Measurements from ENCODE around the gene TARP.
"Not testable (repeated sequence)": the region's sequence is repeated elsewhere in the genome, so short reads cannot be mapped to it uniquely, and the experiment has no call there.

TARP gene

GRCh38 chr7:38274927-38275620 lies 1.6 kb upstream of the TARP start:
- Histone ChIP-seq H3K36me3 (ENCODE audit: insufficient read depth, low read length) (no peaks in the 10 kb centered on the region), H3K4me3 (ENCODE audit: low read length, poor library complexity, severe bottlenecking) (no peak overlapping the region), H3K27me3 (ENCODE audit: insufficient read depth, low read length, poor library complexity, severe bottlenecking) (no peaks in the 10 kb centered on the region), H4K20me1 (ENCODE audit: insufficient read depth, low read length, poor library complexity, severe bottlenecking) (no peaks in the 10 kb centered on the region), H3K9me3 (ENCODE audit: insufficient read depth, low read depth, low read length) (no peaks in the 10 kb centered on the region), H3K79me2 (ENCODE audit: insufficient read depth, low read length) (no peaks in the 10 kb centered on the region), H3K4me2 (ENCODE audit: low read depth, low read length, poor library complexity, severe bottlenecking) (no peak overlapping the region), H3K9me2 (replicated peaks; ENCODE audit: low read depth, low read length) (no peaks in the 10 kb centered on the region), H3K9ac (ENCODE audit: low read depth, low read length, poor library complexity, severe bottlenecking) (no peak overlapping the region), H3F3A (ENCODE audit: low read depth) (no peaks in the 10 kb centered on the region), H2AFZ (ENCODE audit: low read length) (no peak overlapping the region), H3K4me1 (ENCODE audit: insufficient read depth, low read length, poor library complexity, severe bottlenecking) (no peaks in the 10 kb centered on the region)
- TF ChIP-seq EZH2phosphoT487 (IDR thresholded peaks at IDR 0.05; ENCODE audit: borderline replicate concordance) (no peak), CTCF (conservative IDR thresholded peaks at IDR 0.05; ENCODE audit: low read length) (no peak)

GRCh38 chr7:38274486-38274885 lies 1.1 kb upstream of the TARP start:
- Histone ChIP-seq H2AFZ (ENCODE audit: low read length) (no peak overlapping the region), H4K20me1 (ENCODE audit: insufficient read depth, low read length, poor library complexity, severe bottlenecking) (no peaks in the 10 kb centered on the region)
- TF ChIP-seq EZH2phosphoT487 (IDR thresholded peaks at IDR 0.05; ENCODE audit: borderline replicate concordance) = no peak
- TF ChIP-seq CTCF (conservative IDR thresholded peaks at IDR 0.05; ENCODE audit: low read length) = no peak

GRCh38 chr7:38270405-38270804 lies 3.0 kb downstream of the TARP start:
- H3K79me2 ChIP-seq (ENCODE audit: insufficient read depth, low read length); H3K27me3 ChIP-seq (ENCODE audit: insufficient read depth, low read length, poor library complexity, severe bottlenecking); H3F3A ChIP-seq (ENCODE audit: low read depth); H3K9me3 ChIP-seq (ENCODE audit: insufficient read depth, low read depth, low read length); H3K9me2 ChIP-seq (replicated peaks; ENCODE audit: low read depth, low read length); H3K36me3 ChIP-seq (ENCODE audit: insufficient read depth, low read length); H3K9ac ChIP-seq (ENCODE audit: low read depth, low read length, poor library complexity, severe bottlenecking); H4K20me1 ChIP-seq (ENCODE audit: insufficient read depth, low read length, poor library complexity, severe bottlenecking); H3K4me1 ChIP-seq (ENCODE audit: insufficient read depth, low read length, poor library complexity, severe bottlenecking); H3K4me3 ChIP-seq (ENCODE audit: low read length, poor library complexity, severe bottlenecking); H3K4me2 ChIP-seq (ENCODE audit: low read depth, low read length, poor library complexity, severe bottlenecking); H2AFZ ChIP-seq (ENCODE audit: low read length): not testable (repeated sequence)

More at GRCh38 chr7:38274486-38274885, 1.1 kb upstream of the TARP start:
- Histone ChIP-seq H3K27me3 (ENCODE audit: insufficient read depth, low read length, poor library complexity, severe bottlenecking) (no peaks in the 10 kb centered on the region), H3K4me1 (ENCODE audit: insufficient read depth, low read length, poor library complexity, severe bottlenecking) (no peaks in the 10 kb centered on the region), H3K9ac (ENCODE audit: low read depth, low read length, poor library complexity, severe bottlenecking) (no peak overlapping the region), H3K79me2 (ENCODE audit: insufficient read depth, low read length) (no peaks in the 10 kb centered on the region), H3K36me3 (ENCODE audit: insufficient read depth, low read length) (no peaks in the 10 kb centered on the region), H3K4me2 (ENCODE audit: low read depth, low read length, poor library complexity, severe bottlenecking) (no peak overlapping the region), H3F3A (ENCODE audit: low read depth) (no peaks in the 10 kb centered on the region), H3K4me3 (ENCODE audit: low read length, poor library complexity, severe bottlenecking) (no peak overlapping the region), H3K9me3 (ENCODE audit: insufficient read depth, low read depth, low read length) (no peaks in the 10 kb centered on the region), H3K9me2 (replicated peaks; ENCODE audit: low read depth, low read length) (no peaks in the 10 kb centered on the region)

GRCh38 chr7:38269704-38270346 lies 3.6 kb downstream of the TARP start:
- H3F3A ChIP-seq (ENCODE audit: low read depth); H3K79me2 ChIP-seq (ENCODE audit: insufficient read depth, low read length); H2AFZ ChIP-seq (ENCODE audit: low read length); H3K4me3 ChIP-seq (ENCODE audit: low read length, poor library complexity, severe bottlenecking); H3K9me2 ChIP-seq (replicated peaks; ENCODE audit: low read depth, low read length); H3K27me3 ChIP-seq (ENCODE audit: insufficient read depth, low read length, poor library complexity, severe bottlenecking); H3K36me3 ChIP-seq (ENCODE audit: insufficient read depth, low read length); H3K4me1 ChIP-seq (ENCODE audit: insufficient read depth, low read length, poor library complexity, severe bottlenecking); H4K20me1 ChIP-seq (ENCODE audit: insufficient read depth, low read length, poor library complexity, severe bottlenecking); H3K9ac ChIP-seq (ENCODE audit: low read depth, low read length, poor library complexity, severe bottlenecking); H3K4me2 ChIP-seq (ENCODE audit: low read depth, low read length, poor library complexity, severe bottlenecking); H3K9me3 ChIP-seq (ENCODE audit: insufficient read depth, low read depth, low read length): not testable (repeated sequence)

- H3K9me2 ChIP-seq (replicated peaks; ENCODE audit: low read depth, low read length); H4K20me1 ChIP-seq (ENCODE audit: insufficient read depth, low read length, poor library complexity, severe bottlenecking); H3K9me3 ChIP-seq (ENCODE audit: insufficient read depth, low read depth, low read length); H2AFZ ChIP-seq (ENCODE audit: low read length); H3K4me1 ChIP-seq (ENCODE audit: insufficient read depth, low read length, poor library complexity, severe bottlenecking); H3K79me2 ChIP-seq (ENCODE audit: insufficient read depth, low read length); H3K4me3 ChIP-seq (ENCODE audit: low read length, poor library complexity, severe bottlenecking); H3K36me3 ChIP-seq (ENCODE audit: insufficient read depth, low read length); H3K27me3 ChIP-seq (ENCODE audit: insufficient read depth, low read length, poor library complexity, severe bottlenecking); H3K9ac ChIP-seq (ENCODE audit: low read depth, low read length, poor library complexity, severe bottlenecking); H3F3A ChIP-seq (ENCODE audit: low read depth); H3K4me2 ChIP-seq (ENCODE audit: low read depth, low read length, poor library complexity, severe bottlenecking): not testable (repeated sequence)
These were observed 7.5 kb downstream of the TARP start for GRCh38 chr7:38265958-38266357.

- not testable (repeated sequence) for H3K4me3 ChIP-seq (ENCODE audit: low read length, poor library complexity, severe bottlenecking); H3K79me2 ChIP-seq (ENCODE audit: insufficient read depth, low read length); H3K9me2 ChIP-seq (replicated peaks; ENCODE audit: low read depth, low read length); H3K4me2 ChIP-seq (ENCODE audit: low read depth, low read length, poor library complexity, severe bottlenecking); H3K36me3 ChIP-seq (ENCODE audit: insufficient read depth, low read length); H3K9me3 ChIP-seq (ENCODE audit: insufficient read depth, low read depth, low read length); H3K27me3 ChIP-seq (ENCODE audit: insufficient read depth, low read length, poor library complexity, severe bottlenecking); H4K20me1 ChIP-seq (ENCODE audit: insufficient read depth, low read length, poor library complexity, severe bottlenecking); H3K4me1 ChIP-seq (ENCODE audit: insufficient read depth, low read length, poor library complexity, severe bottlenecking); H2AFZ ChIP-seq (ENCODE audit: low read length); H3F3A ChIP-seq (ENCODE audit: low read depth); H3K9ac ChIP-seq (ENCODE audit: low read depth, low read length, poor library complexity, severe bottlenecking)
These were observed 8.8 kb downstream of the TARP start for GRCh38 chr7:38264602-38265001.
